Calu3 (cell line): Measurements from ENCODE around the gene HEMK1. TPM values are rescaled to one million over a fixed set of nuclear protein-coding genes. Genes with fewer than 3 reads are reported as not detected.
A peak's percentile ranks its signal among the peaks of the same experiment; 100 is the strongest.

Experiments used
- BruUV-seq: library from RNA; stranded (reverse); fragments of 400-500 nt; replicated peaks from 2 replicates; lab custom pipeline; 2021; lab: Mats Ljungman, UMichigan
- CTCF ChIA-PET: fragments of 300-600 bp; sonication (Branson Sonifier 250); formaldehyde crosslinking; loops from one replicate; lab custom pipeline; 2022; ENCODE audit warnings: antibody characterized with exemption; lab: Charles Lee
- DNase-seq: peaks from one replicate; pipeline ENCODE4 v3.0.0; 2022
- H3K27ac Mint-ChIP-seq: one replicate; pipeline ENCODE4 v1.8.0; 2022; ENCODE audit warnings: mixed read lengths; ENCODE audit not compliant: unreplicated experiment
- H3K27me3 Mint-ChIP-seq: one replicate; pipeline ENCODE4 v1.8.0; 2022; ENCODE audit warnings: mixed read lengths; ENCODE audit not compliant: unreplicated experiment
- H3K36me3 Mint-ChIP-seq: one replicate; pipeline ENCODE4 v1.8.0; 2022; ENCODE audit warnings: mild to moderate bottlenecking, moderate library complexity, mixed read lengths; ENCODE audit not compliant: insufficient read depth, unreplicated experiment
- H3K4me1 Mint-ChIP-seq: one replicate; pipeline ENCODE4 v1.8.0; 2022; ENCODE audit warnings: mild to moderate bottlenecking, low read depth, mixed read lengths; ENCODE audit not compliant: unreplicated experiment
- H3K4me3 Mint-ChIP-seq: one replicate; pipeline ENCODE4 v1.8.0; 2022; ENCODE audit warnings: mild to moderate bottlenecking, low read depth, moderate library complexity, mixed read lengths; ENCODE audit not compliant: unreplicated experiment
- H3K9me3 Mint-ChIP-seq: one replicate; pipeline ENCODE4 v1.8.0; 2022; ENCODE audit warnings: low read depth, mixed read lengths; ENCODE audit not compliant: unreplicated experiment
- intact Hi-C: fragments of 100-400 bp; cut with micrococcal nuclease; formaldehyde crosslinking; loops from one replicate; pipeline ENCODE4 v1.10.0; 2022; ENCODE audit not compliant: unreplicated experiment
- total RNA-seq: library from RNA; stranded (reverse); gene quantifications from 2 replicates; pipeline ENCODE4 v1.2.3, GENCODE V29; 2022
- TF ChIP-seq, protein P1 (sequence below): fragments of 200-600 bp; IDR thresholded peaks from one replicate; pipeline ENCODE4 v1.8.0; 2022; ENCODE audit warnings: antibody characterized with exemption; ENCODE audit not compliant: unreplicated experiment

The HEMK1 gene
- total RNA-seq, 1 experiment from 2014 or later: 20.0 TPM

- no peaks in the 10 kb centered on the region for H3K27me3 Mint-ChIP-seq
- H3K27ac Mint-ChIP-seq: peak overlapping the region; percentile 88
- TF ChIP-seq, protein P1, sequence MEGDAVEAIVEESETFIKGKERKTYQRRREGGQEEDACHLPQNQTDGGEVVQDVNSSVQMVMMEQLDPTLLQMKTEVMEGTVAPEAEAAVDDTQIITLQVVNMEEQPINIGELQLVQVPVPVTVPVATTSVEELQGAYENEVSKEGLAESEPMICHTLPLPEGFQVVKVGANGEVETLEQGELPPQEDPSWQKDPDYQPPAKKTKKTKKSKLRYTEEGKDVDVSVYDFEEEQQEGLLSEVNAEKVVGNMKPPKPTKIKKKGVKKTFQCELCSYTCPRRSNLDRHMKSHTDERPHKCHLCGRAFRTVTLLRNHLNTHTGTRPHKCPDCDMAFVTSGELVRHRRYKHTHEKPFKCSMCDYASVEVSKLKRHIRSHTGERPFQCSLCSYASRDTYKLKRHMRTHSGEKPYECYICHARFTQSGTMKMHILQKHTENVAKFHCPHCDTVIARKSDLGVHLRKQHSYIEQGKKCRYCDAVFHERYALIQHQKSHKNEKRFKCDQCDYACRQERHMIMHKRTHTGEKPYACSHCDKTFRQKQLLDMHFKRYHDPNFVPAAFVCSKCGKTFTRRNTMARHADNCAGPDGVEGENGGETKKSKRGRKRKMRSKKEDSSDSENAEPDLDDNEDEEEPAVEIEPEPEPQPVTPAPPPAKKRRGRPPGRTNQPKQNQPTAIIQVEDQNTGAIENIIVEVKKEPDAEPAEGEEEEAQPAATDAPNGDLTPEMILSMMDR: no peak
- DNase-seq: peak; percentile 91
- peaks cover 46% of the 10 kb centered on the region for H3K4me1 Mint-ChIP-seq
- H3K36me3 Mint-ChIP-seq: peaks cover 12% of the 10 kb centered on the region
- peak overlapping the region; percentile 59 for H3K4me3 Mint-ChIP-seq
- intact Hi-C loops: loop anchor here (1.0 kb wide), 1 partner anchor 30 kb away; no protein-coding TSS in a partner anchor
- no TSS peak for BruUV-seq
- CTCF ChIA-PET: interaction anchor here (0.6 to 2.7 kb wide), 4 partner anchors 11 to 736 kb away, joined by 3 to 16 read pairs (median 6); partner anchors contain the start of genes CISH and MAPKAPK3
- H3K9me3 Mint-ChIP-seq: no peaks in the 10 kb centered on the region
These were observed 31.7 kb downstream of the HEMK1 start for GRCh38 chr3:50600841-50601591.

DNA sequence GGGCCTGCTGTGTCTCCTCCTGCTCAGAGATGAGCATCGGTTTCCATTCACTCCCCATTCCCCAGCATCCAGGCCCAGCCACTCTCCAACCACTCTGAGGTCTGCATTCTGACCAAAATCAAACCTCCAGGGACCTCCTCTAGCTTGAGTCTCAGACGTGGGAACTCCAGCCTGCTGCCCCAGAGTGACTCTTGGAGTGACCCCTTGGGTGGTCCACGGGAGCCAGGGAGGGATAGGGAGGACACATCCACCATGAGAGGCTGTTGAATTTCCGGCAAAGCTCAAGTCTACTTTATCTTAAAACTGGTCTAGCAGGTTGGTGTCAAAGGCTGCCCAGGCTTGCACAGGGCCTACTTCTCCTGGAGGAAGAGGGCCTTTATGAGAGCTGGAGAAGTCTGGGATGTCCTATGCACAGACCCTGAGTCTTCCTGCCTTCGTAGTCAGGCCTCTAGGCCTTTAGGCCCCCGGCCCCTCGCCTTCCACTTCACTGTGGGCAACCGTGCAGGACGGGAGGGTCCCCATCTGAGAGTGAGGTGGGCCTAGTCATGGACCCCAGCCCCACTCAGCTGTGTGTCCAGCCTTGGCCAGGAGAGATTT is 33.4 kb downstream of the HEMK1 start:
- Mint-ChIP-seq H3K27me3 (no peaks in the 10 kb centered on the region), H3K9me3 (no peaks in the 10 kb centered on the region)
- DNase-seq: peak; percentile 48

GRCh38 chr3:50603261-50604109 is 34.2 kb downstream of the HEMK1 start:
- peaks cover 50% of the 10 kb centered on the region for H3K4me1 Mint-ChIP-seq
- no peak for DNase-seq
- no TSS peak for BruUV-seq
- no peak overlapping the region for H3K4me3 Mint-ChIP-seq
- CTCF ChIA-PET: interaction anchor here (2.5 to 2.7 kb wide), 2 partner anchors 8 to 13 kb away, joined by 10 to 16 read pairs; partner anchors contain the start of genes CISH and MAPKAPK3
- intact Hi-C loops: no loop called here
- H3K27me3 Mint-ChIP-seq: no peaks in the 10 kb centered on the region
- peak overlapping the region; percentile 21 for H3K27ac Mint-ChIP-seq
- peaks cover 12% of the 10 kb centered on the region for H3K36me3 Mint-ChIP-seq
- H3K9me3 Mint-ChIP-seq: no peaks in the 10 kb centered on the region
- TF ChIP-seq, protein P1: no peak

More for the DNA sequence above, 33.4 kb downstream of the HEMK1 start:
- BruUV-seq: no TSS peak
- no peak overlapping the region for H3K4me3 Mint-ChIP-seq
- intact Hi-C loops: no loop called here
- TF ChIP-seq, protein P1: no peak
- CTCF ChIA-PET: interaction anchor here (2.5 to 2.7 kb wide), 2 partner anchors 9 to 13 kb away, joined by 10 to 16 read pairs; partner anchors contain the start of genes CISH and MAPKAPK3
- H3K36me3 Mint-ChIP-seq: peaks cover 12% of the 10 kb centered on the region
- peaks cover 50% of the 10 kb centered on the region for H3K4me1 Mint-ChIP-seq
- peak overlapping the region; percentile 71 for H3K27ac Mint-ChIP-seq

- intact Hi-C loops: no loop called here
- CTCF ChIA-PET: no interaction called here
- peaks cover 50% of the 10 kb centered on the region for H3K4me1 Mint-ChIP-seq
These were observed 34.8 kb downstream of the HEMK1 start for GRCh38 chr3:50604110-50604621.

More at GRCh38 chr3:50604110-50604621, 34.8 kb downstream of the HEMK1 start:
- no peaks in the 10 kb centered on the region for H3K27me3 Mint-ChIP-seq
- TF ChIP-seq, protein P1: no peak
- H3K4me3 Mint-ChIP-seq: no peak overlapping the region
- H3K36me3 Mint-ChIP-seq: peaks cover 12% of the 10 kb centered on the region
- peak overlapping the region; percentile 21 for H3K27ac Mint-ChIP-seq
- H3K9me3 Mint-ChIP-seq: no peaks in the 10 kb centered on the region
- BruUV-seq: no TSS peak
- DNase-seq: no peak
